Upper lobe of left lung (tissue), 4 donors: ENCODE results near the gene MYO1E.

ENCODE experiments used
- POLR2A ChIP-seq, 4 donors: fragments of 450-650 bp; IDR thresholded peaks; one replicate each; pipeline ENCODE4 v1.5.1; 2016 to 2017; ENCODE audit warnings: antibody characterized with exemption in 4 of 4, mild to moderate bottlenecking in 2 of 4
- POLR2AphosphoS5 ChIP-seq, 2 donors: sonication (generic); formaldehyde crosslinking; IDR thresholded peaks; one replicate each; pipeline ENCODE4 v1.5.1; 2017; ENCODE audit warnings: antibody characterized with exemption in 2 of 2
- TF ChIP-seq, protein P1 (sequence below), 6 experiments: fragments of 450-650 bp in 4 of 6; fragments of 200-600 bp in 2 of 6; sonication (generic) in 2 of 6; IDR thresholded peaks; one replicate each; pipeline ENCODE4 v1.5.1; 2016 to 2019; ENCODE audit warnings: antibody characterized with exemption in 6 of 6

DNA sequence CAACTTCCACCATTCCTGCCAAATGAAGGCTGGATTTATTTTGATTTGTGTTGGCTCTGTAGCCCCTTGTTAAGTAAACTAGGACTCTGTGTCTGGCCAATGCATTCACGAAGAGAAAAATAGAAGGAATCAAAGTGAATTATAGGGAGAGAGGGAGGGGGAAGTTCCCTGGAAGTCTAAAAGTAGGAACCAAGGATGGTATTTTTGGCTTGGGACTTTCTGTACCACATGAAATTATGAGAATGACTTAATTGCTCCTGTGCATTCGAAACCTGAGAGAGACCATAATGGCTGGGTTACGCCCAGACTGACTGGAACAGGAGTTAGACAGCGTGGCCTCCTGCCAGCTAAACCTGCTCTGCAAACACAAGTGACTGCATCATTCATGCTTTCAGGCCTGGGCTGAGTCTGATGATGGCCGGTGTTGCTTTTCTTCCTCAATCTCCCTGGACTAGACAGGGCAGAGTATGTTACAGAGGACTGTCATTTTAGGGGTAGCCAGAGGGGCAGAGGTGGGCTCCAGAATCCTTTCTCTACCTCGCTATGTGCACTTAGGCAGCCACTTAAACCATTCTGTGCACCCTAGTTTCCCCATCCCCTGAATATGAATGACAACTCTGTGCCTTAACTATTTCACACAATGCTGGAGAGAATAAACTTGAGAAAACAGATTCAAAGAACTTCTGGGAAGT, 58.9 kb downstream of the MYO1E start:
- TF ChIP-seq, protein P1, sequence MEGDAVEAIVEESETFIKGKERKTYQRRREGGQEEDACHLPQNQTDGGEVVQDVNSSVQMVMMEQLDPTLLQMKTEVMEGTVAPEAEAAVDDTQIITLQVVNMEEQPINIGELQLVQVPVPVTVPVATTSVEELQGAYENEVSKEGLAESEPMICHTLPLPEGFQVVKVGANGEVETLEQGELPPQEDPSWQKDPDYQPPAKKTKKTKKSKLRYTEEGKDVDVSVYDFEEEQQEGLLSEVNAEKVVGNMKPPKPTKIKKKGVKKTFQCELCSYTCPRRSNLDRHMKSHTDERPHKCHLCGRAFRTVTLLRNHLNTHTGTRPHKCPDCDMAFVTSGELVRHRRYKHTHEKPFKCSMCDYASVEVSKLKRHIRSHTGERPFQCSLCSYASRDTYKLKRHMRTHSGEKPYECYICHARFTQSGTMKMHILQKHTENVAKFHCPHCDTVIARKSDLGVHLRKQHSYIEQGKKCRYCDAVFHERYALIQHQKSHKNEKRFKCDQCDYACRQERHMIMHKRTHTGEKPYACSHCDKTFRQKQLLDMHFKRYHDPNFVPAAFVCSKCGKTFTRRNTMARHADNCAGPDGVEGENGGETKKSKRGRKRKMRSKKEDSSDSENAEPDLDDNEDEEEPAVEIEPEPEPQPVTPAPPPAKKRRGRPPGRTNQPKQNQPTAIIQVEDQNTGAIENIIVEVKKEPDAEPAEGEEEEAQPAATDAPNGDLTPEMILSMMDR (IDR thresholded peaks at IDR 0.05), result no peak
- TF ChIP-seq POLR2A (IDR thresholded peaks at IDR 0.05) (no peak), POLR2AphosphoS5 (IDR thresholded peaks at IDR 0.05) (peak in 1 of 2 donors; percentile 37)
